Measurements from ENCODE around the gene CIAO3. TPM values are rescaled to one million over a fixed set of nuclear protein-coding genes. Genes with fewer than 3 reads are reported as not detected.
A peak's percentile ranks its signal among the peaks of the same experiment; 100 is the strongest.

Gene CIAO3
- total RNA-seq, 1 donor from 2014 or later: 47.1 TPM

GRCh38 chr16:710500-711075 is 30.2 kb downstream of the CIAO3 start:
- no peak for DNase-seq (ENCODE audit: low spot score)

GRCh38 chr16:709566-710499 is 31.0 kb downstream of the CIAO3 start:
- DNase-seq (ENCODE audit: low spot score): no peak

- no peak for DNase-seq (ENCODE audit: low spot score)
Observed at GRCh38 chr16:708959-709358, 31.8 kb downstream of the CIAO3 start.

- no peak for DNase-seq (ENCODE audit: low spot score)
Observed at GRCh38 chr16:708019-708418, 32.8 kb downstream of the CIAO3 start.

GRCh38 chr16:707062-707538 is 33.7 kb downstream of the CIAO3 start:
- DNase-seq (ENCODE audit: low spot score): no peak

GRCh38 chr16:706189-707061 is 34.4 kb downstream of the CIAO3 start:
- no peak for DNase-seq (ENCODE audit: low spot score)

GRCh38 chr16:705431-706188 is 35.2 kb downstream of the CIAO3 start, which contains the start of gene FBXL16:
Gene FBXL16, minus strand, starts transcription at chr16:705801. Its CDS starts 8,396 bp downstream, at chr16:697405.
- no peak for DNase-seq (ENCODE audit: low spot score)

GRCh38 chr16:704552-705380 is 36.0 kb downstream of the CIAO3 start:
- no peak for DNase-seq (ENCODE audit: low spot score)

GRCh38 chr16:704047-704446 is 36.8 kb downstream of the CIAO3 start:
- DNase-seq (ENCODE audit: low spot score): no peak

GRCh38 chr16:703406-703805 is 37.4 kb downstream of the CIAO3 start:
- DNase-seq (ENCODE audit: low spot score): no peak

GRCh38 chr16:702341-702740 is 38.5 kb downstream of the CIAO3 start:
- DNase-seq (ENCODE audit: low spot score): no peak

- no peak for DNase-seq (ENCODE audit: low spot score)
Observed at GRCh38 chr16:700684-701584, 39.9 kb downstream of the CIAO3 start.

GRCh38 chr16:698911-699671 is 41.7 kb downstream of the CIAO3 start:
- DNase-seq (ENCODE audit: low spot score): no peak

GRCh38 chr16:695355-696089 is 45.3 kb downstream of the CIAO3 start:
- DNase-seq (ENCODE audit: low spot score): peak; percentile 63

- no peak for DNase-seq (ENCODE audit: low spot score)
Observed at GRCh38 chr16:694863-695354, 45.9 kb downstream of the CIAO3 start.

GRCh38 chr16:694187-694862 is 46.5 kb downstream of the CIAO3 start:
- no peak for DNase-seq (ENCODE audit: low spot score)

GRCh38 chr16:693766-694165 is 47.0 kb downstream of the CIAO3 start:
- DNase-seq (ENCODE audit: low spot score): no peak
